ENCODE measurements around the gene IFT80. TPM values are rescaled to one million over a fixed set of nuclear protein-coding genes. Genes with fewer than 3 reads are reported as not detected.

Gene IFT80
- total and polyA plus RNA-seq, 2 experiments from 2014 or later: 14.1 to 33.0 TPM

MicroRNAs within 50 kb of the gene (microRNA counts, 767-probe panel; counts per million panel counts)
- 14,036 counts per million, percentile 91 among the panel's probes with 10 or more counts for microRNA hsa-miR-15b-5p

Small RNA genes lying within 50 kb of the gene (microRNA-seq; reads per million reads assigned to microRNA genes)
- gene MIR15B (655 reads per million, percentile 88 among the genes with 10 or more reads in this experiment), gene MIR16-2 (40.5 reads per million, percentile 53 among the genes with 10 or more reads in this experiment)

Small RNA genes lying within 50 kb of the gene (small RNA-seq; reads per million reads assigned to genes)
- gene MIR15B (ENCODE audit: low replicate concordance) (11.5 reads per million, percentile 97 among the genes with 10 or more reads in this experiment), gene MIR16-2 (ENCODE audit: low replicate concordance) (1.4 reads per million, percentile 73 among the genes with 10 or more reads in this experiment)

Other genes starting within 250 kb of the IFT80 start
- 1.0 and 3.0 TPM in 2 replicates for gene C3orf80, start 173.8 kb downstream of the IFT80 start, total RNA-seq (2014; rRNA removed; shearing (Covaris generic))
- gene C3orf80, start 173.8 kb downstream of the IFT80 start, polyA plus RNA-seq (2016; fragmentation: Nextera tagmentation; extraction: Ambion mirVana): 0.40 and 0.57 TPM in 2 replicates
- 144 and 167 TPM in 2 replicates for gene SMC4, start 425 bp upstream of the IFT80 start, total RNA-seq (2014; rRNA removed; shearing (Covaris generic))
- 320 and 412 TPM in 2 replicates for gene SMC4, start 425 bp upstream of the IFT80 start, polyA plus RNA-seq (2016; fragmentation: Nextera tagmentation; extraction: Ambion mirVana)
- 46.2 and 49.4 TPM in 2 replicates for gene TRIM59, start 50.6 kb upstream of the IFT80 start, total RNA-seq (2014; rRNA removed; shearing (Covaris generic))
- gene TRIM59, start 50.6 kb upstream of the IFT80 start, polyA plus RNA-seq (2016; fragmentation: Nextera tagmentation; extraction: Ambion mirVana): 79.9 and 98.6 TPM in 2 replicates
- gene KPNA4, start 166.3 kb upstream of the IFT80 start, total RNA-seq (2014; rRNA removed; shearing (Covaris generic)): 32.2 and 36.2 TPM in 2 replicates
- 17.0 and 17.8 TPM in 2 replicates for gene KPNA4, start 166.3 kb upstream of the IFT80 start, polyA plus RNA-seq (2016; fragmentation: Nextera tagmentation; extraction: Ambion mirVana)

All from GM23338 (cell line).